Fibroblast of skin of scalp (primary cell): Measurements from ENCODE around the gene LRRC61.

Experiments
- DNase-seq: peaks from one replicate; pipeline ENCODE4 v3.0.0-alpha.2; 2013

Gene LRRC61

DNA sequence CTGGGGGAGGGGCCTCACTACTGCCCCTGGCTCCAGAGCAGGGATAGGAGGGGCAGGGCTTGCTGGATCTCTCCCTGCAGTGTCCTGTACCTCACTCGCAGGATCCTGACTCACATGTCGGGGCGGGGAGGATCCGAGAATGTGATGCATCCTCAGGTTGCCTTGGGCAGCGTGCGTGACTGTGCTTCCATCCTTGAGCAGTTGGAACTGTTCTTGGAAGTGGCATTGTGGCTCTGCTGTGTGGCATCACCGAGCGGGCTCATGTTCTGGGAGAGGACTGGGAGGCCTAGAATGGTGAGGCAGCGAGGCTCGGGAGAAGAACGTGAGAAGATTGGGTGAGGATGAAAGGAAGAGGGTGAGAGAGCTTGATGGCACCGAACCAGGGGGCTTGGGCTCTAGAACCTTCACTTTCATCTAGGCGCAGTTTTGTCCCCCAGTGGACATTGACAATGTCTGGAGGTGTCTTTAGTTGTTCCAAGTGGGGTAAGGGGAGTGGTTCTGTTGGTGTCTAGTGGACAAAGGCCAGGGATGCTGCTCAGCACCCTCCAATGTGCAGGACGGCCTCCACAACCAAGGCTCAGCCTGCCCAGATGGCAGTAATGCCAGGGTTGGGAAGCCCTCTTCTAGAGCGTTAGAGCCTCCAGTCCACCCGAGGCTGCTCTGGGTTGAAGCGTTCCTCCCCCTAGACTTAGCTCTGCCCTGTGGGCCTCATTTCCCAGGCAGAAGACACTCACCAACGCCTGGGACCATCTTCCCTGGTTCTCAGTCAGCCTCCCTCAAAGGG is 9.9 kb downstream of the LRRC61 start:
- DNase-seq: no peak

- no peak for DNase-seq
Observed at GRCh38 chr7:150333659-150334058, 10.5 kb downstream of the LRRC61 start.

DNA sequence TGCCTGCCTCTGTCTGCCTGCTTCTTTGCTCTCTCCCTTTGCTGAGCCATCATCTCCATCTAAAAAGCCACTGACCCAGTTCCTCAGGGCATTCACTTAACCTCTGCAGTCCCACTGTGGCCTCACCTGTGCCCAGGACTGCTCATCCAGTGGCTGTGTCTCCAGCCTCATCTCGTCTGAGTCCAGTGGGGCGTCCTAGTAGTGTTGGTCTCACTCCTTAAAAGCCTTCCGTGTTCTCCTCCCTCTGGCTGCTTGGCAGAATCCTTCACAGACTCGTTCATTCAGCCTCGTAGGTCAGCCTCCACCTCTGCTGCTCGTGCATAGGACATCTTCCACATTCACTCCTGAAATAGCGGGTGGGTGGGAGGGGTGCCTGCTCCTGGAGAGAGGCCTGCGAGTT is 11.0 kb downstream of the LRRC61 start:
- DNase-seq: no peak

DNA sequence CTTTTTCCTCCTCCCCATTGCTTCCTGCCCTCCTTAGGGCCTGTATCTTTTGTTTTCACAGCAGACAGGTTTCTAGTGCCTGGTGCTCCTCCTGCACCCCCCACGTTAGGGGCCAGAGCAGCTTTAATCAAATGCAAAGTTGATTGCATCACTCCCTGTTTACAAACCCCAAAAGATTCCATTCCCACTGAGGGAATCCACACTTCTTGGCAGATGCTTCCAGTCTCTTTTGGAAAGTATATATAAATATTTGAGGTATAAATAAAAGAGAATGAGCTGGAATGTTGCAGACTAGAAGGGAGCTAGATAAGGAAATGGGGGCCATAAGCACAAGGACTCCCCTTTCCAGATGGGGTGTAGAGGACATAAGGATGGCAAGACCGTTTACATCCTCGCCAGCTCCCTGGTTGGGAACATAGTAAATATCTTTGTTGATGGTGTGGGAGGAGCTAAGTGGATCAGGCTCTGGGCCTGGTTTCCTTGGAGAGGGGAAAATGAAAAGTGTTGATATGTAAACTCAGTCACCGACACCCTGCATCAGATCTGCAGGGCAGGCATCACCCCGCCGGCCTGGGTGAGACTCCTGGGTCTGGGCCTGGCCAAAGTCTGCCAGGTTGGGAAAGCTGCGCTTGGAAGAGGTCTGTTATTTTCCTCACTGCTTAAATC is 12.1 kb downstream of the LRRC61 start:
- peak; percentile 39 for DNase-seq

- DNase-seq: no peak
Observed at GRCh38 chr7:150335774-150336112, 12.6 kb downstream of the LRRC61 start.

GRCh38 chr7:150336746-150337145 is 13.6 kb downstream of the LRRC61 start:
- no peak for DNase-seq

DNA sequence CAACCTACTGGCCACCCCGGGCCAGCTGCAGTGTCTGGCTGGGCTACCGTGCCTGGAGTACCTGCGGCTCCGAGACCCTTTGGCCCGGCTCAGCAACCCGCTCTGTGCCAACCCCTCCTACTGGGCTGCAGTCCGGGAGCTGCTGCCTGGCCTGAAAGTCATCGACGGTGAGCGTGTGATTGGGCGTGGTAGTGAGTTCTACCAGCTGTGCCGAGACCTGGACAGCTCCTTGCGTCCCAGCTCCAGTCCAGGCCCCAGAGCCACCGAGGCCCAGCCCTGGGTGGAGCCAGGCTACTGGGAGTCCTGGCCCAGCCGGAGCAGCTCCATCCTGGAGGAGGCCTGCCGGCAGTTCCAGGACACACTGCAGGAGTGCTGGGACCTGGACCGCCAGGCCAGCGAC is 14.0 kb downstream of the LRRC61 start:
- DNase-seq: no peak

GRCh38 chr7:150337659-150338081 is 14.5 kb downstream of the LRRC61 start:
- no peak for DNase-seq

GRCh38 chr7:150338166-150338829 is 15.1 kb downstream of the LRRC61 start:
- DNase-seq: no peak

- DNase-seq: no peak
Observed at GRCh38 chr7:150339409-150339809, 16.3 kb downstream of the LRRC61 start.

GRCh38 chr7:150340024-150340749 is 17.0 kb downstream of the LRRC61 start:
- peak; percentile 33 for DNase-seq

DNA sequence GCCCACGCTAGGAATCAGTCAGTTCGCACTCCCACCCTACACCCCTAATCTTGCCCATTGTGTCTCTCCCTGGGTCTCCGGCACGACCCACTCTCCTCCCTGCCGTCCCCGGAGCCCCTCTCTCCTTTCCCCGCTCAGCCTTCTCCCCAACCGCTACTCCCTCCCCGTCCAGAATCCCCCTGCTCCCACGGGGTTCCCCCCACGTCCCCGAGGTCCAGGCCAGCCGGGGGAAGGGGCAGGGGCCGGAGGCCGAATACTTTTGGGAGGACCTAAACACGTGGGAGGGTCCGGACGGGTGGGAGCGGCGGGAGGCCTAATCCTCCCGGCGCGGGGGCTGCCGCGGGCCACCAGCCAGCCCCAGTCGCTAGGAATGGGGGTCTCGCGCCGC is 17.7 kb downstream of the LRRC61 start:
- DNase-seq: no peak

DNA sequence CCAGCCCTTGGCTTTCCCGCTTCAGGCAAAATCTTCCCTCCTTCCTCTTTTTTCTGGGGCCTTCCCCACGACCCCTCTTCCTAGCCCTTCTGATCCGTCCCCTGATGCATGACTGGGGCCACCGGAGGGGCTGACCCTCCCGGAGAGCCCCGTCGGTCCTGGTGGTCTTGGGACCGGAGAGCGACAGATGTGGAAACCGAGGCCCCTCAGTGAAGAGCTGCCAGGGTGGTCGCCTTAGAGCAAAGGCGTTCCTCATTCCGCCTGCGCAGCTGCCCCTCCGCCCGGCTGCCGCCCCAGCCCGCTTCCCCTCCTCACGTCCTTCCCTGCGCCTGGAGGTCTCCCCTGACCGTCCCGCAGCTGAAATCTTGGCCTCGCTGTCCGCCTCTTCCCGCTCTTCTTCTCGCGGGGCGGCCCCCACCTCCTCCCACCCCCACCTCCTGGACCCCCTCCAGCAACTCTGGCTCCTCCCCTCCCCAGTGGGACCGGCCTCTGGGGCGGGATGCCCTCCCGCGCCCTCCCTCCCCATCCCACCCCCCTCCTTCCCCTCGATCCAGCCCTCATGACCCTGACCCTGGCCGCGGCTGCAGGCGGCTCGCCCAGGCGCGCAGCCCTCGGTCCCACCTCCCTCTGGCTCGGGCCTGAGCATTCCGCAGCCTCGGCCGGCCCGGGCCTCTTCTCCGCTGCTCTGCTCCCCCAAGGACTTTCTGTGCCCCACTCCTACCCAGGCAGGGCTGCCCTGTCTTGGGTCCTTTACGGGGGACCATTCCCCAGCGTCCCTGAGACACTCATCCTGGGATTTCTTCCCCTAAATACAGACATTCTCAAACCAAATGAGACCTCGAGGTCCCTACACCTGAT is 18.3 kb downstream of the LRRC61 start, which contains the start of gene RARRES2:
Gene RARRES2, minus strand, starts transcription at position 367 of the 858 bp plus-strand sequence. CDS start 1,020 bp downstream, outside the sequence.
- DNase-seq: no peak

DNA sequence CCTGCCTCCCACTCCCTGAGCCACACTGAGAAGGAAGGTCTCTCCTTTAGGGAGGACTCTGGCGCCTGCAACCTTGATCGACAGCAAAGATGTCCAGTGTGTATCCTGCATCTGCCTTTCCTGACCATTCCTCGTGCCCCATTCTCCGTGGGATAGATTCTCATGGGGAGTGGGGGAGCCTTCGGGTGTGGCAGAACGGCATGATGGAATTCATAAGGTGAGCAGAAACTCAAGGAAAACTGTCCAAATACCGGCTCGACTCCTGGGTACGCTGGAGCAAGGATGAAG is 18.9 kb downstream of the LRRC61 start:
- no peak for DNase-seq

- no peak for DNase-seq
Observed at GRCh38 chr7:150343225-150343624, 20.1 kb downstream of the LRRC61 start.

DNA sequence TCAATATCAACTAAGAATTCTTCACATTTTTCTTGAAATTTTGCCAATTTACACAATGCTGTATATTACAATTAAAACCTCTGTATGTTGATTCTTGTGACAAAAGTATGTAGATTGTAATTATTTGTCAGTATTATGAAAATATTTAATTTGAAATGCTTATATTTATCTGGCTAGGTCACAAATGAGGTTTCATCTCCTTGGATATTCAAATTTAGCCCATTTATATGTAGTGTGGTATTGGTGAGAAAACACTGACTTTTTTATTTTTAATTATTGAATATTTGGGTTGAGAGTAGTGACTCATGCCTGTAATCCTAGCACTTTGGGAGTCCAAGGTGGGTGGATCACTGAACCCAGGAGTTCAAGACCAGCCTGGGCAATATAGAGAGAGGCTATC is 21.1 kb downstream of the LRRC61 start:
- no peak for DNase-seq

DNA sequence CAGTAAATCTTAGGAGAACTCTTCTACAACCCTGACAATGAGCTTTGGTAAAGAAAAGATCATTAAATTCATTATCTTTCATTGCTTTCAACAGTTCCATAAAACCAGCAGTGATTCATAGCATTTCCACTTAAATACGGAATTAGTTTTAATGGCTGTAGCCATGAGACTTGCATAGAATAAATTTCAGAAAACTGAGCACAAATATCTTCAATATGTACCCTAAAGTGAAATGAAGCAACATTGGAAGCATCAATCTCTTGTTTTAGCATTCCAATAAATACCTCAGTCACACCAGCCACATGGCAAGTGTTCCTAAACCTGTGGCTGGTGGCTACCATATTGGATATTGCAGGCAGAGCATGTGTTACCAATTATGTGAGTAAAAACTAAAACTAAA is 21.9 kb downstream of the LRRC61 start:
- no peak for DNase-seq

DNA sequence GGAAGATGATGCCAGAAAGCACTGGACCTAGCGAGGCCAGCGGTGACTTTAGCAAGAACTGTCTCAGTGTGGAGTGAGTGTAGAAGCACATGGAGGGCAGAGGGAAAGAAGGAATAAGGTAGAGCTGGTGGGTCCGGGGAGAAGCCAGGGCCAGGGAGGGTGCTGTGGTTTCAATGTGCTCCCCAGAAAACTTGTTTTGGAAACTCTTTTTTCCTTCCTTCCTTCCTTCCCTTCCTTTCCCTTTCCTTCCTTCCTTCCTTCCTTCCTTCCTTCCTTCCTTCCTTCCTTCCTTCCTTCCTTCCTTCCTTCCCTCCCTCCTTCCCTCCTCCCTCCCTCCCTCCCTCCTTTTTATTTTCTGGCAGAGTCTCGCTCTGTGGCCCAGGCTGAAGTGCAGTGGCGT is 23.8 kb downstream of the LRRC61 start:
- DNase-seq: no peak

DNA sequence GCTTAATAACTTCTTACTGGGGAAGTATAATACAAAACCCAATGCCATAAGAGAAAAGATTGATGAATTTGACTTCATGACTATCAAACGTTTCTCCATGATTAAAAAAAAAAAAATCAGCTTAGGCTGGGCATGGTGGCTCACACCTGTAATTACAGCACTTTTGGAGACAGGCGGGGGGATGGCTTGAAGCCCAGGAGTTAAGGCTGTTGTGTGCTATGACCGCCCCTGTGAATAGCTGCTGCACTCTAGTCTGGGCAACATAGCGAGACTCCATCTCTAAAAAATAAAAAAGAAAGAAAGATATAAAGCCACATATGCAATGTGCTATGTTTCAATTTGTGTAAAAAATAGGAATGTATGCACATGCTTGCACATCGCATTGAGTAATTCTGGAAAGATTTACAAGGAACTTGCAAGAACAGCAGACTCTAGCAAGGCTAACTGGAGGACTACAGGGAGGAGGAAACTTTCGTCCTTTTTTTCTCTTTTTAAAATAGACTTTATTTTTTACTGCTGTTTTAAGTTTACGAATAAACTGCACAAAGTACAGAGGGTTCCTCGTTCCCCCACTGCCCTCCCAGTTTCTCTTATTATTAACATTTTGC is 28.5 kb downstream of the LRRC61 start:
- DNase-seq: no peak

DNA sequence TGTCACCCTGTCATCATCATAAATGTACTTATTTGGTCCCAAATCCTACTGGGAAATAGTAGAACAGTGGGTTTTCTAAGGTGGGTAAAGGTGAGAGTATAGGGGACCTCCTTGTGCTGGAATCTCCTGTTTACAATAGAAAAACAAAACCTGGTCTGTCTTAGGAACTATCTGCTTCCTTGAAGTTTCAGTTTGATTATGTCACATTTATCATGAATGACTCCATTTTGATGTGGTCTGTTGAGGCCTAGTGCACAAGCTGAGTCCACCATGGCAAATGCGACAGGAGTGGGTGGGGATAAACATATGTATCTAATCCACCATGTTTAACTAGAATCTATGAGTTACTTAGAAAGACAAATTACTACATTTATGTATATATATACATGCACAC is 32.5 kb downstream of the LRRC61 start:
- DNase-seq: no peak

GRCh38 chr7:150356265-150356897 is 33.2 kb downstream of the LRRC61 start:
- peak; percentile 27 for DNase-seq
